Lower leg skin (tissue), 4 donors: ENCODE results near the gene ITGA7. TPM values are rescaled to one million over a fixed set of nuclear protein-coding genes. Genes with fewer than 3 reads are reported as not detected.

Source experiments
- DNase-seq, 2 donors: peaks; one replicate each; pipeline ENCODE4 v3.0.0-alpha.2; 2019; ENCODE audit warnings: low spot score in 2 of 2
- H3K4me3 ChIP-seq: fragments of 200-600 bp; sonication (generic); 2 replicates; pipeline ENCODE4 v1.5.1; 2017; ENCODE audit warnings: mild to moderate bottlenecking, low read depth; ENCODE audit not compliant: poor library complexity, severe bottlenecking
- POLR2A ChIP-seq, 2 donors: fragments of 450-650 bp; IDR thresholded peaks; one replicate each; pipeline ENCODE4 v1.6.1; 2016 to 2017; ENCODE audit warnings: antibody characterized with exemption in 2 of 2, mild to moderate bottlenecking in 1 of 2, moderate library complexity in 1 of 2
- WGBS, 2 donors: methylation state at CpG; one replicate each; pipeline ENCODE4 v1.1.5; 2018; 5-methylcytosine and 5-hydroxymethylcytosine counted together
- intact Hi-C: fragments of 100-400 bp; cut with DNase I; formaldehyde crosslinking; loops from one replicate; pipeline ENCODE4 v1.15.0; 2023; ENCODE audit warnings: low total_unique reads
- total RNA-seq, 4 donors: library from RNA; depleted of rRNA; stranded (reverse); fragments of >200 nt; gene quantifications; one replicate each; pipeline ENCODE4 v1.1.0, GENCODE V29; 2016
- TF ChIP-seq, protein P1 (sequence below), 3 donors: fragments of 450-650 bp; IDR thresholded peaks; one replicate each; pipeline ENCODE4 v1.5.1; 2016; ENCODE audit warnings: antibody characterized with exemption in 3 of 3, mild to moderate bottlenecking in 3 of 3, moderate library complexity in 2 of 3

Gene ITGA7
- total RNA-seq, 4 donors from 2014 or later: 11.0 to 20.9 (median 12.8) TPM

DNA sequence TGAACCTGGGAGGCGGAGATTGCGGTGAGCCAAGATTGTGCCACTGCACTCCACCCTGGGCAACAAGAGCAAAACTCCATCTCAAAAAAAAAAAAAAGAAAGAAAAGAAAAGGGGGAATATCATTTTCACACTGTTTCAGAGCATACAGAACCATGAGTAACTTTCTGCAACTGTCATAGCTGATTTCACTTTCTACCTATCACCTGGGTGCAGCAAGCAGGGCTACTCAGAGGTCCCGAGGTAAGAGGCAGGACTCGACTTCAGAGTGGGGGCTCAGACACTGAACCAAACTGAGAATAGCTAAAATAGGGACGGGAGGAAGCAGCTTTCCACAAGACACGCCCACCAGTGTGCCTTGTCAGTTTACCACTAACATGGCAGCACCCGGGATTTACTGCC is 41.2 kb downstream of the ITGA7 start:
- WGBS, 2 donors: 74 to 82% methylated on average over 7 of the region's 7 CpGs
- intact Hi-C loops: no loop called here
- DNase-seq: peak in 1 of 2 donors; percentile 50
- TF ChIP-seq, protein P1, sequence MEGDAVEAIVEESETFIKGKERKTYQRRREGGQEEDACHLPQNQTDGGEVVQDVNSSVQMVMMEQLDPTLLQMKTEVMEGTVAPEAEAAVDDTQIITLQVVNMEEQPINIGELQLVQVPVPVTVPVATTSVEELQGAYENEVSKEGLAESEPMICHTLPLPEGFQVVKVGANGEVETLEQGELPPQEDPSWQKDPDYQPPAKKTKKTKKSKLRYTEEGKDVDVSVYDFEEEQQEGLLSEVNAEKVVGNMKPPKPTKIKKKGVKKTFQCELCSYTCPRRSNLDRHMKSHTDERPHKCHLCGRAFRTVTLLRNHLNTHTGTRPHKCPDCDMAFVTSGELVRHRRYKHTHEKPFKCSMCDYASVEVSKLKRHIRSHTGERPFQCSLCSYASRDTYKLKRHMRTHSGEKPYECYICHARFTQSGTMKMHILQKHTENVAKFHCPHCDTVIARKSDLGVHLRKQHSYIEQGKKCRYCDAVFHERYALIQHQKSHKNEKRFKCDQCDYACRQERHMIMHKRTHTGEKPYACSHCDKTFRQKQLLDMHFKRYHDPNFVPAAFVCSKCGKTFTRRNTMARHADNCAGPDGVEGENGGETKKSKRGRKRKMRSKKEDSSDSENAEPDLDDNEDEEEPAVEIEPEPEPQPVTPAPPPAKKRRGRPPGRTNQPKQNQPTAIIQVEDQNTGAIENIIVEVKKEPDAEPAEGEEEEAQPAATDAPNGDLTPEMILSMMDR (IDR thresholded peaks at IDR 0.05): no peak
- TF ChIP-seq POLR2A (IDR thresholded peaks at IDR 0.05): no peak
- H3K4me3 ChIP-seq: no peak overlapping the region

DNA sequence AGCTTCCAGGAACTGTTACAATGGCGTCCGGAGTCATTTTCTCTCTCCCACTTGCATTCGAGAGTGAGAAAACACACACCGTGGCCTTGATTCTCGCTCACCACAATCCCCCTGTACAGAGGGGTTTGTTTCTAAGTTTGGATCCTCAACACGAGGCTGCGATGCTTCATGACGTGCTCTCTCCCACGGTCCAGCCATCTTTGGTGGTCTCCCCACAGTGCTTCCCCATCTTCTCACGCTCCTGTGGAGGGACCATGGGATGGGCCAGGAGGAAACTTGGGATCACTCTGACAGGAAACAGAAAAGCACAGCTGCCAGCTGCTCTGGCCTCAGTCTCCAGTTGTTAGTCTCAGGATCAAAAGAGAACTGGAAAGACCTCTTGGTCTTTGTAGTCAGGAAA is 42.9 kb downstream of the ITGA7 start:
- no peak overlapping the region for H3K4me3 ChIP-seq
- intact Hi-C loops: no loop called here
- TF ChIP-seq, protein P1 (IDR thresholded peaks at IDR 0.05): no peak
- no peak for TF ChIP-seq POLR2A (IDR thresholded peaks at IDR 0.05)
- peak in 1 of 2 donors; percentile 64 for DNase-seq
- 88 to 89% methylated on average over 10 of the region's 10 CpGs for WGBS, 2 donors

DNA sequence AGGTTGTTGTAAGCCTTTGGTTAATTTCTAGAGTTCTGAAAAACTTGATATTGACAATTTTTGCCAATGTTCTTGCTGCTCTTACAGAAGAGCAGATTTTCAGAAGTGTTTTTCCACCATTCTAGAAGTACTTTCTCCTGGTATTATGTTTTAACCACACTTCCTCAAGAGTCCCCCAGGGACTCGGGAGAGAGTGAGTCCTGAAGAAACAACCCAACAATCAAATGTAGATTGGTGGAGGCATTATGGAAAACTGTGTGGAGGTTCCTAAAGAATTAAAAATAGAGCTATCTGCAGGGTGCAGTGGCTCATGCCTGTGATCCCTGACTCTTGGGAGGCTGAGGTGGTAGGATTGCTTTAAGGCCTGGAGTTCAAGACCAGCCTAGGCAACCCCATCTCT is 44.3 kb downstream of the ITGA7 start:
- no peak overlapping the region for H3K4me3 ChIP-seq
- no peak for DNase-seq
- intact Hi-C loops: no loop called here
- WGBS, 2 donors: 41 to 50% methylated on average over 1 of the region's 1 CpG
- TF ChIP-seq, protein P1 (IDR thresholded peaks at IDR 0.05): no peak
- no peak for TF ChIP-seq POLR2A (IDR thresholded peaks at IDR 0.05)

DNA sequence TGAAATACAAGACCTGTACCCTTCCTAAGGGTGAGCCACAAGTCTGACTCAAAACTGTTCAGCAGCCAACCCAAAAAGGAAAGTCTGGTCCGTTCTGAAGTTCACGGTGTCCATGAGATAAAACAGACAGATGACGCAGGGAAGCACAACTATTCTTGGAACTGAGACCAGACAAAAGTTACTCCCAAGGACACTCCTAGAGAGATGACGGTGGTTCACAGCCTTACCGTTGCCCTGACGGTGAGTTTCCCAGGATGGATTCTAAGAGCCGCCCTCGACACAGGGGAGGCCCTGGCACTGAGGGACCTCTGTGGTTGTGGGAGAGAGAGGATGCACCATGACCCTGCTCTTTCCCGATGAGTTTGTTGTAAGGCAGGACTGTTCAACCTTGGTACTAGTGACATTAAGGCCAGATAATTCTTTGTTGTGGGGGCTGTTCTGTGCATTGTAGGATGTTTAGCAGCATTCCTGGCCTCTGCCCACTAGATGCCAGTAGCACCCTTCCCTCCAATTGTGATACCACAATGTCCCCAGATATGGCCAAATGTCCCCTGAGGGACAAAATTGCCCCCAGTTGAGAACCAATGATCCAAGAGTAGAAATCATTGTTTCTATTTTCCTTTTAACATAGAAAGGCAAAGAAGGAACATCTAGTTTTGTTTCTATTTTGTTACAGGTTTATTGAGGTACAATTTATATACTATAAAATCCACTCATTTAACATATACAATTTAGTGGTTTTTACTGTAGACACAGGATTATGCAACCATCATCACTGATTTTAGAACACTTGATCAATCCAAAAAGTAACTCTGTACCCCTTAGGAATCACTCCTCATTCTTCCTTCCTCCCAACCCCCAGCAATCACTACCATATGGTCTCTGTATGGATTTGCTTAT is 48.0 kb downstream of the ITGA7 start:
- no peak for TF ChIP-seq POLR2A (IDR thresholded peaks at IDR 0.05)
- TF ChIP-seq, protein P1 (IDR thresholded peaks at IDR 0.05): no peak
- peak in 1 of 2 donors; percentile 50 for DNase-seq
- intact Hi-C loops: no loop called here
- H3K4me3 ChIP-seq: no peak overlapping the region
- WGBS, 2 donors: 70 to 73% methylated on average over 9 of the region's 9 CpGs

- intact Hi-C loops: no loop called here
- WGBS, 2 donors: 77 to 83% methylated on average over 3 of the region's 3 CpGs
- no peak overlapping the region for H3K4me3 ChIP-seq
- no peak for TF ChIP-seq POLR2A (IDR thresholded peaks at IDR 0.05)
- DNase-seq: peak in 1 of 2 donors; percentile 60
These were observed 48.9 kb downstream of the ITGA7 start for GRCh38 chr12:55658635-55659391.

GRCh38 chr12:55658212-55658611 is 49.5 kb downstream of the ITGA7 start:
- WGBS, 2 donors: 79 to 86% methylated on average over 6 of the region's 6 CpGs

More at GRCh38 chr12:55658212-55658611, 49.5 kb downstream of the ITGA7 start:
- peak in 1 of 2 donors; percentile 7 for DNase-seq
- intact Hi-C loops: no loop called here
- H3K4me3 ChIP-seq: no peak overlapping the region
- TF ChIP-seq POLR2A (IDR thresholded peaks at IDR 0.05): no peak
- TF ChIP-seq, protein P1 (IDR thresholded peaks at IDR 0.05): no peak
